Measurements from ENCODE around the gene EXD1.

Gene EXD1

DNA sequence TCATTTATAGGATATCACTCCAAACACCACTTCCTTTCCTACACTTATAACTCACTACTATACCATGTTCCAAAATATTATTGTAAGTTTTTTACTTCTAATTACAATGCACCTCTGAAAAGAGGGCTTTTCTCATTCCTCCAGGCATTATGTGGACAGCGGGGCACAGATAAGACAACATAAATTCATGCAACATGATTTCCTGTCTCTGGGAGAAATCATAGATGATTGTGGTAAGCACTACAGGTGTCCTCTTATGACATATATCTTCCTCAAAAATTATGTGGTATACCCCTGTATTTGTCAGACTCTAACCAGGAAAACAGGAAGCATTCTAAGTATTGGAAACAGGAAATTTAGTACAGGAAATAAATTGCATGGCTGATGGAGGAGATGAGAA is 68.8 kb downstream of the EXD1 start:
- no peaks in the 10 kb centered on the region for H3K9me3 Mint-ChIP-seq
- DNase-seq = no peak
- peaks cover 9% of the 10 kb centered on the region for H3K27me3 Mint-ChIP-seq (ENCODE audit: low read depth, poor library complexity)
- no peak overlapping the region for H3K4me3 Mint-ChIP-seq
- H3K27ac Mint-ChIP-seq = no peak overlapping the region
- no peaks in the 10 kb centered on the region for H3K4me1 Mint-ChIP-seq
- no peaks in the 10 kb centered on the region for H3K36me3 Mint-ChIP-seq (ENCODE audit: low read depth)
- TF ChIP-seq, protein P1, sequence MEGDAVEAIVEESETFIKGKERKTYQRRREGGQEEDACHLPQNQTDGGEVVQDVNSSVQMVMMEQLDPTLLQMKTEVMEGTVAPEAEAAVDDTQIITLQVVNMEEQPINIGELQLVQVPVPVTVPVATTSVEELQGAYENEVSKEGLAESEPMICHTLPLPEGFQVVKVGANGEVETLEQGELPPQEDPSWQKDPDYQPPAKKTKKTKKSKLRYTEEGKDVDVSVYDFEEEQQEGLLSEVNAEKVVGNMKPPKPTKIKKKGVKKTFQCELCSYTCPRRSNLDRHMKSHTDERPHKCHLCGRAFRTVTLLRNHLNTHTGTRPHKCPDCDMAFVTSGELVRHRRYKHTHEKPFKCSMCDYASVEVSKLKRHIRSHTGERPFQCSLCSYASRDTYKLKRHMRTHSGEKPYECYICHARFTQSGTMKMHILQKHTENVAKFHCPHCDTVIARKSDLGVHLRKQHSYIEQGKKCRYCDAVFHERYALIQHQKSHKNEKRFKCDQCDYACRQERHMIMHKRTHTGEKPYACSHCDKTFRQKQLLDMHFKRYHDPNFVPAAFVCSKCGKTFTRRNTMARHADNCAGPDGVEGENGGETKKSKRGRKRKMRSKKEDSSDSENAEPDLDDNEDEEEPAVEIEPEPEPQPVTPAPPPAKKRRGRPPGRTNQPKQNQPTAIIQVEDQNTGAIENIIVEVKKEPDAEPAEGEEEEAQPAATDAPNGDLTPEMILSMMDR (IDR thresholded peaks at IDR 0.05) = no peak

DNA sequence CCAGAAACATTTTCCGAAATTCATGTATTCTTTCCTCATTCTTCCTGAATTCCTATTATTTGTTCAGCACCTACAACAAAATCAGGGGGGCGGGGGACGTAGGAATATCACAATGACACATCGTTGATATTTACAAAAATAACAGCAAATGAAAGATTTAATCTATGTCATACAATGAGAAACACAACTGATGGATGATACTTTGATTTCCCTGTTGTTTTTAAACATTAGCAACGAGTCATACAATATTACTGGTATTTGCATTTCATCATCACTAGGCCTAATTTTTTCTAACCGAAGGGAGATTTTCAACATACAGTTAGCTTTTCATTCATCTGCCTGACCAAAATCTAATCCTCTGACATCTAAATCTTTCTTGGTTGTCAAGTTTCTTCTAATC is 69.2 kb downstream of the EXD1 start:
- DNase-seq = no peak
- TF ChIP-seq, protein P1 (IDR thresholded peaks at IDR 0.05) = no peak
- H3K27ac Mint-ChIP-seq = no peak overlapping the region
- no peaks in the 10 kb centered on the region for H3K36me3 Mint-ChIP-seq (ENCODE audit: low read depth)
- H3K9me3 Mint-ChIP-seq = no peaks in the 10 kb centered on the region
- H3K4me3 Mint-ChIP-seq = no peak overlapping the region
- H3K4me1 Mint-ChIP-seq = no peaks in the 10 kb centered on the region
- H3K27me3 Mint-ChIP-seq (ENCODE audit: low read depth, poor library complexity) = peaks cover 9% of the 10 kb centered on the region

DNA sequence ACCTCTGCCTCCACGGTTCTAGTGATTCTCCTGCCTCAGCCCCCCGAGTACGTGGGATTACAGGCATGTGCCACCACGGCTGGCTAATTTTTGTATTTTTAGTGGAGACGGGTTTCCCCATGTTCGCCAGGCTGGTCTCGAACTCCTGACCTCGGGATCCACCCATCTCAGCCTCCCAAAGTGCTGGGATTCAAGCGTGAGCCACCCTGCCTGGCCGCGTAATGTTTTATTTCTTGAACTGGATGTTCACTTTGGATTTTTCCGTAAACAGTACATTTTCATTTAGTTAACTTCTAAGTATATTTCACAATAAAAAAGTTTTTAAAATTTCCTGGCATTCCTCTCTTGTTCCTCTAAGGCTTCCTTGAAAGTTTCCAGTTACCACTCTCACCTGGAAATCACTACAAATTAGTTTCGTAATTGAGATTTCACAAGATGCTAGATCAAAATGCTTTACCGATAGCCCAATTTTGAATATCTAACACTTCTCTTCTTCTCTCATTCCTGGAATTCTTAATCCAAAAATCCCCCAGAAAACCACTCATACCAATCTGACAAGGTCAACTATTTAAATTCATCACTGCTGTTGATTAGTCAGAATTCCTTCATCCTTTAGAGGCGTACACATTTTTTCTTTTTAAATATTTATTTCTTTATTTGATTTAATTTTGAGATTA is 69.8 kb downstream of the EXD1 start:
- Mint-ChIP-seq H3K4me3 (no peak overlapping the region), H3K27ac (no peak overlapping the region), H3K36me3 (ENCODE audit: low read depth) (no peaks in the 10 kb centered on the region), H3K27me3 (ENCODE audit: low read depth, poor library complexity) (peaks cover 9% of the 10 kb centered on the region), H3K4me1 (no peaks in the 10 kb centered on the region), H3K9me3 (no peaks in the 10 kb centered on the region)
- TF ChIP-seq, protein P1 (IDR thresholded peaks at IDR 0.05) = no peak
- DNase-seq = no peak

DNA sequence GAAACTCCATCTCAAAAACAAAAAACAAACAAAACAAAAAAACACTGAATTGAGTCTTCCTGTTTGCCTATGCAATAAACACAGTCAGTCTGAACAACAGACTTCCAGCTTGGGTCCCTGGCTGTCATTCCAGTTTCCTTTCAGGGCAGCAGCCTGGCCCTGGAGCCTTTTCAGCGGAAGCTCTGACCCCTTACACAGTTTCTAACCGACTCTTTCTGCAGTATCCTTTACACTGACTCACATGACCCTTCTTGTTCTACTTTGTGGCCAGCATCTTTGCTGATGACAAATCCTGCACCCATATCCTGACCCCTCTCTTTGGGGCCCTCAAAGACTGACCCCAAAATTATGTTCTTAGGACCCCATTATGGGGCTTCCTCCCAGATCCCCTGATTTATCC is 76.1 kb downstream of the EXD1 start:
- Mint-ChIP-seq H3K36me3 (ENCODE audit: low read depth) (no peaks in the 10 kb centered on the region), H3K4me1 (peaks cover 20% of the 10 kb centered on the region), H3K4me3 (no peak overlapping the region), H3K27ac (peak overlapping the region; percentile 76), H3K27me3 (ENCODE audit: low read depth, poor library complexity) (no peaks in the 10 kb centered on the region), H3K9me3 (peaks cover 6% of the 10 kb centered on the region)
- no peak for DNase-seq
- TF ChIP-seq, protein P1 (IDR thresholded peaks at IDR 0.05) = no peak

DNA sequence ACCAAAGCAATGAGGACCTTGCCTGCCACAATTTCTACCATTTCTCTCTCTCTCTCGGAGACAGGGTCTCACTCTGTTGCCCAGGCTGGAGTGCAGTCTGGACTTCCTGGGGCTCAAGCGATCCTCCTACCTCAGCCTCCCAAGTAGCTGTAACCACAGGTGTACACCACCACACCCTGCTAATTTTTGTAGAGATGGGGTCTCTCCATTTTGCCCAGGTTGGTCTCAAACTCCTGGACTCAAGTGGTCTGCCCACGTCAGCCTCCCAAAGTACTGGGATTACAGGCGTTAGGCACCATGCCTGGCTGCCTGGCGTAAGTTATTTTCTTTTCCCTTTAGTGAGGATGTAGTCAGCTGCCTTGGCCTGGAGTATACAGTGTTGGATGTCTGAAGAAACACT is 76.8 kb downstream of the EXD1 start:
- Mint-ChIP-seq H3K4me1 (peaks cover 22% of the 10 kb centered on the region), H3K27me3 (ENCODE audit: low read depth, poor library complexity) (no peaks in the 10 kb centered on the region), H3K4me3 (no peak overlapping the region), H3K27ac (no peak overlapping the region), H3K9me3 (peaks cover 6% of the 10 kb centered on the region), H3K36me3 (ENCODE audit: low read depth) (no peaks in the 10 kb centered on the region)
- DNase-seq = no peak
- TF ChIP-seq, protein P1 (IDR thresholded peaks at IDR 0.05) = no peak

DNA sequence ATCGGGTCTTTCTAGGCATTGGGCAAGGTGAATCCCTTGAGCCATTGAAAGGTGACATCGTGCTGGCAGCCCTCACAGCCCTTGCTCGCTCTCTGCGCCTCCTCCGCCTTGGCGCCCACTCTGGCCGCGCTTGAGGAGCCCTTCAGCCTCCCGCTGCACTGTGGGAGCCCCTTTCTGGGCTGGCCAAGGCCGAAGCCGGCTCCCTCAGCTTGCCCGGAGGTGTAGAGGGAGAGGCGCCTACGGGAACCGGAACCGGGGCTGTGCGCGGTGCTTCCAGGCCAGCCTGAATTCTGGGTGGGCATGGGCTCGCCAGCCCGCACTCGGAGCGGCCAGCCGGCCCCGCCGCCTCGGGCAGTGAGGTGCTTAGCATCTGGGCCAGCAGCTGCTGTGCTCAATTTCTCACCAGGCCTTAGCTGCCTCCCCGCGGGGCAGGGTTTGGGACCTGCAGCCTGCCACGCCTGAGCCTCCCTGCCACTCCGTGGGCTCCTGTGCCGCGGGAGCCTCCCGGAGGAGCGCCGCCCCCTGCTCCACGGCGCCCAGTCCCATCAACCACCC is 79.0 kb downstream of the EXD1 start:
- DNase-seq = no peak
- H3K27ac Mint-ChIP-seq = no peak overlapping the region
- no peak overlapping the region for H3K4me3 Mint-ChIP-seq
- H3K9me3 Mint-ChIP-seq = peaks cover 6% of the 10 kb centered on the region
- TF ChIP-seq, protein P1 (IDR thresholded peaks at IDR 0.05) = no peak
- H3K36me3 Mint-ChIP-seq (ENCODE audit: low read depth) = no peaks in the 10 kb centered on the region
- H3K4me1 Mint-ChIP-seq = peaks cover 22% of the 10 kb centered on the region
- no peaks in the 10 kb centered on the region for H3K27me3 Mint-ChIP-seq (ENCODE audit: low read depth, poor library complexity)
